Endometrium (tissue), 2 donors: ENCODE measurements around the gene ADGRB2.

Experiments used
- FAIRE-seq: peaks from 2 replicates; lab custom pipeline; 2012; peaks lifted over from hg19 to GRCh38; lab: Jason Lieb, UNC
- donor health status: control.
- donor health status: control.

ADGRB2 gene

DNA sequence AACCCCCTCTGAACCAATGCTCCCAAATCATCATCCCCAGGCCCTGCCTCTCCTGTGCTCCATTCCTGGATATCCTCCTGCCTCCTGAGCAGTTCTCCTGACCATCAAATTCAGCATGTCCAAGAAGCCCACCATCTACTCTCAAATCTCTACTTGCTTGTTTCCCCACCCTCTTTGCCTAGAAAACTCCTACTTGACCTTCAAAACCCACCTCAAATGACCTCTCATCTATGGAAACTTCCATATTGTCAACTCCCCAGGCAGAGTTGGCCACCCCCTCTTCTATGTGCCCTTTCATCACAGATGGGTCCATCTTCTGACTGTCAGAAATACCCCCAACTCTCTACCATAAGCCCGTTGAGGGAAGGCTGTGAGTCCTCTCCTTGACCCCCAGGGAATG lies 16.8 kb downstream of the ADGRB2 start:
- FAIRE-seq = no peak

DNA sequence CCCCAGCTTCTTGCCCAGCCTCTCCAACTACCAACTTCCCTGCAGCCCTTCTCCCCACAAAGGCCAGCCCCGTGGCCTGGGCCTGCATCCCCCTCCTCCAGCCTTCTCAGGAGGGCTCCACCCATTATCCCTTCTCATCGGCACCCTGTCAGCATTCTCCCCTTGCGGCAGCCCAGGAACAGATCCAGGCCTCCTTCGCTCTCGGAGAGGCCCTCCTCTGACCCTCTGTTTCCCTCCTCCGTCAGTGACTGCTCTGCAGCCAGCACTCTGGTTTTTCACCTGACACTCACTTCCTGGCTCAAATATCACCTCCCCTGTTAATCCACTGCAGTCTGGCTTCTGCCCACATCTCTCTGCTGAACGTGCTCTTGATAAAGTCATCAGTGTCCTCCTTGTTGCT lies 17.5 kb downstream of the ADGRB2 start:
- no peak for FAIRE-seq

DNA sequence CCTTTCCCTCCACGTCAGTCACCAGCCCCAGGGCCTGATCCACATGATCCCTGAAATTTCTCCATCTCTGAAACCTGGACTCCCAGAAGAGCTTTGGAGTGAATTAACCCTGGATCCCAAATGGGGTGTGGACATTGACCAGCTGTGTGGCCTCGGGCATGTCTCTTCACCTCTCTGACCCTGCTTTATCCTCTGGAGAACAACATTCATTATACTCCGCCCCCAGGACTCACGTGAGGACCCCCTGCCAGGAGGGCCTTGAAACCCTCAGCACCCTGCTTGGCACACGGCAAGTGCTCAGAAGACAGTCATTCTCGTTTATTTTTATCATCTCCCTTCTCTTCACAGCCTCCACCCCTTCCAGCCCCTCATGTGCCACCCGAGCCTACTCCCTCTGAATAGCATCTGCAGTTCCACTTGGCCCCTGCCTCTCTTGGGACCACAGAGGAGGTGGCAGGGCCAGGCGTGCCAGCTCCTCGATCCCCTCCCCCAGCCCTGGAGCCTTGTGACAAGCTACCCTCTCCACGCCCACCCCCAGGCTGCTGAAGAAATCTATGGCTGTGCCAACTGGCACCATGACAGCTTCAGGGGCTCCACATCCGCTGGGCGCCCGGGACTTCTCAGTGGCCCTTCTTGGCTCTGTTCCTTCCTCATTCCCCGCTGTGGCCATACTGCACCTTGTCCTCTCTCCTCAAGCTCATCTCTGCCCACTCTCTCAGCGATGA lies 18.0 kb downstream of the ADGRB2 start:
- FAIRE-seq = no peak

DNA sequence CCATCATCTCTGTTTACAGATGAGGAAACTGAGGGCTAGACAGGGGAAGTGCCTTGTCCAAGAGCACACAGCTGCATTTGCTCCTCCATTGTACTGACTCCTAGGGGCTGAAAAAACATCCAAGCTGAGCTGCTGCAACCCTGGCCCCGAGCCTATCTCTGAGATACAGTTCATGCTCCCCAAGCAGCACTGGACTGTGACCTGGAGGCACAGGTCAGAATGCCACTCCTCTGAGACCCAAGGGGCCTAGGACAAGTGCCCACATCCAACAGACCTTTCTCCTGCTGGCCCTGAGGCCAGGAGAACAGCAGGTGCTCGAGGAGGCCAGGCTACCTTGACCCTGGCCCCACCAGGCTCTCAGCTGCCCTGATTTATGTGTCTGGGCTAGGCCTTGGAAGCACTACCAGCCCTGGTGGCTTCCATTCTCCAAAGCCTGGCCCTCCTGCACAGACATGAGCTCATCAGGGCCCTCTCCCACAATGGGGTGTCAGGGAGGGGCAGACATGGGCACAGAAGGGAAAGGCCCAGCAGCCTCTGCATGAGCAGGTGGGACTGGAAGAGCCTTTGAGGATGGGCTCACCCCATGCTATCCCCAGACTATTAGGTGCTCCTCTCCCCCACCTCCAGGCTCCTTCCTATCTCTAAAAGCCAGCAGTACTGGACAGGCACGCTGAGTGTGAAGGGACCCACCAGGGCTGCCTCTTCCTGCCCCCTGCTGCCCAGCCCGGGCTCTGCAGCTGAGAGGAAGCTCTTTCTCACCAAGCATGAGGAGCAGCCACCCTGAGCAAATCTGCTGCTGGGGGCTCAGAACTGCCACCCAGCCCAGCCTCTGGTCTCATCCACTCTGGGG lies 18.8 kb downstream of the ADGRB2 start:
- FAIRE-seq = no peak

DNA sequence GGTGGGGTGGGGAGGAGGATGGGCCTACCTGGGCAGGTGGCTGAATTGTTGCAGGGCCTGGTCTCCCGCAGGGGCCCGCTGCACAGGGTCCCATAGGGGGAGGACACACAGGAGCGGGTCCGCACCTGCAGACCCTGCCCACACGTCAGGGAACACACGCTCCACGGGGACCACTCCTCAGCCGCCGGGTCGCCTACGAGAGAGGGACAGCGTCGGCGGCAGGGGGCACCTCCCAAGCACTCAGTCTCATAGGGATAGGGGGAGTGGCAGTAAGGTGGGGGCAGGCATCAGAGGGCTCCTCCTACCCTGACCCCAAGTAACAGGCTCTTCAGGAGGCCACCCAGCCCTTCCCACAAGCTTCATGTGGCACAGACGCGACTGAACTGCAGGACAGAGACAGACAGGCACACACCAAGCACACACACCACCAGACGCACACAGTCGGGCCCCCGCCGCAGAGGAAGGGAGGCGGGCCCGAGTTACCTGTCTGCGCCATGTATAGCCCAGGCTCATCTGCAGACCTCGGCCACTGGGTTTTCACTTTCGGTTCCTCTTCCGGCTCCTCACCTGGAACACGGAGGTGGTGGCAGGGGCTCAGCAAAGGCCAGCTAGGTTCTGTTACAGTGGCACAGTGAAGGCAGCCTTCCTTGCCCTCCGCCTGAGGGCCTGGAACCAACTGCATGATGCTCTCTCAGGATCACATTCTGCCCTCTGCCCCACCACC lies 19.8 kb downstream of the ADGRB2 start:
- FAIRE-seq = no peak

- no peak for FAIRE-seq
Observed at GRCh38 chr1:31742462-31743212, 21.5 kb downstream of the ADGRB2 start.

- no peak for FAIRE-seq
Observed at GRCh38 chr1:31739346-31739745, 24.8 kb downstream of the ADGRB2 start.

DNA sequence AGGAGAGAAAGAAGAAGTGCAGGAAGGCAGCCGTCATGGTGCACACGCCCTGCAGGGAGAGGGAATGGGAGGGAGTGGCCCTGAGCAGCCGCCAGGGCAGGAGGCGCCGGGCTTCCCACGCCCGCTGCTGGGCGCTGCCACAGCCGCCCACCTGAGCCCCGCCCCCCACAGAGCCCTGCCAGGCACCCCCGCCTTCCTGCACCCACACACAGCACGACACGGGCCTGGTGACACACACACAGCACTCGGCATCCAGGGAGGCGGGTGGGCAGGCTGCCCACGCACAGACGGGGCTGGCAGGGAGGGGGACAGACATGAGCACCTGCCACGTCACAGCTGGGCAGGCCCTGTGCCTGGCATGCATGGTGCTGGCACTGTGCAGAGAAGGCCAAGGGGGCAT lies 27.5 kb downstream of the ADGRB2 start:
- FAIRE-seq = no peak

DNA sequence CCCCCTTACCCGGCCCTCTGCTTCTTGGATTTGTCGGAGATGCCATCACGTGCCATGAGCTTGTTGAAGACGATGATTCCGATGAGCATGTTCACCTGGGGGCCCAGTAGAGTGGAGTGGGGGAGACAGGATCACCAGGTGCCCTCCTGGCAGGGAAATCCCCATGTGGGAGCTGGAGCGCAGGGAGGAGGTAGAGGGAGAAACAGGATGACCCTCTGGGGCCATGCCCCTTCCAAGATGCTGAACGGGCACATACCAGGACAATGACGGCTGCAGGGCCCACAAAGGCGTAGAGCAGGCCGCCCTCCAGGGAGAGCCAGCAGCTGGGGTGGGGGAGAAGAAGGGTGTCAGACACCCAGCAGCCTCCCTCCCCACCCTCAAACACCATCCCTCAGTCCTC lies 28.6 kb downstream of the ADGRB2 start:
- FAIRE-seq = no peak

DNA sequence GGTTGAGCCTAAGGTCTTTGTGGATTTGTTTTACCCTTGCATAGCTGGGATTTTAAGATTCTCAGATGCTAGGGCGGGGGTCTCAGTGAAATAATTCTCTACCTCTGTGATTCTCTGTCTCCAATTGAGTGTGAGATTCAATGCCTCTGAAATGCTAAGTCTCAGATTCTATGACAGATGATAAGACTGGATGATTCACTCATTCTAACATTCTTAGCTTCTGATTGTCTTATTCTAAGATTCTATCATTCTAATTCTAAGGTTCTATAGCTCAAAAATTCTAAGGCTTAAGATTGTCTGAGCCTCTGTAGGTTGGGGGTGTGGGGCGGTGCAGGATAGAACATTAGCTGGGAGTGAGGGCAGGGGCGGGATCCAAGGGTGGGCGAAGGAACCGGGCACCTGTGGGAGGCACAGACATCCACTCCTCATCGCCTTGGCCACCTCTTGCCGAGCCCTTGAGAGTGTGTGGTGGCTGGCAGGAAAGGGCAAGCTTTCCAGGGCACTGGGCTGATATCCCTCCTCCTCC lies 29.5 kb downstream of the ADGRB2 start:
- FAIRE-seq = no peak

- no peak for FAIRE-seq
Observed at GRCh38 chr1:31733389-31734219, 30.5 kb downstream of the ADGRB2 start.

DNA sequence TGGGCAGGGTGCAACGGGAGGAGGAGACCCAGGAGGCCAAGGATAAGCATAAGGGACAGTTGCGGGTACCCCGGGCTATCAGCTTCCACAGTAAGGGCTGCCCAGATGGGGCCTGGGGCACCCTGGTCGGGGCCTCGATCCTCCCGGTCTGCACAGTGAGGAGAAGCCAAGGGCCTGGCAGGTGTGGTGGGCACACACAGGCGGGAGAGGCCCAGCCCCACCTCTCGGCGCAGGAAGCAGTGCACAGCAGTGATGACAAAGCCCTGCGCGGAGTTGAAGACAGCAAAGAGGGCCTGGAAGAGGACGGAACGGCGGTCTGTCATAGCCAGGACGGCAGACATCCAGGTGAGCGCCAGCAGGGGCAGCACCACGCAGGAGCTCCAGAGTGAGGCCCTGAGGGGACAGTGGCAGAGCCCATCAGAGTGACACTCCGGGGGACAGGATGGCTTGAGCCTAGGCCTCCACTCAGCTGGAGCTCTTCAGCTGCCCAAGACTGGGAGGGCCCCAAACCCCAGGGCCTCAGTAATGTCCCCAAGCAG lies 31.3 kb downstream of the ADGRB2 start:
- no peak for FAIRE-seq

- FAIRE-seq = no peak
Observed at GRCh38 chr1:31732343-31732742, 31.8 kb downstream of the ADGRB2 start.

- FAIRE-seq = no peak
Observed at GRCh38 chr1:31731049-31731565, 33.0 kb downstream of the ADGRB2 start.

DNA sequence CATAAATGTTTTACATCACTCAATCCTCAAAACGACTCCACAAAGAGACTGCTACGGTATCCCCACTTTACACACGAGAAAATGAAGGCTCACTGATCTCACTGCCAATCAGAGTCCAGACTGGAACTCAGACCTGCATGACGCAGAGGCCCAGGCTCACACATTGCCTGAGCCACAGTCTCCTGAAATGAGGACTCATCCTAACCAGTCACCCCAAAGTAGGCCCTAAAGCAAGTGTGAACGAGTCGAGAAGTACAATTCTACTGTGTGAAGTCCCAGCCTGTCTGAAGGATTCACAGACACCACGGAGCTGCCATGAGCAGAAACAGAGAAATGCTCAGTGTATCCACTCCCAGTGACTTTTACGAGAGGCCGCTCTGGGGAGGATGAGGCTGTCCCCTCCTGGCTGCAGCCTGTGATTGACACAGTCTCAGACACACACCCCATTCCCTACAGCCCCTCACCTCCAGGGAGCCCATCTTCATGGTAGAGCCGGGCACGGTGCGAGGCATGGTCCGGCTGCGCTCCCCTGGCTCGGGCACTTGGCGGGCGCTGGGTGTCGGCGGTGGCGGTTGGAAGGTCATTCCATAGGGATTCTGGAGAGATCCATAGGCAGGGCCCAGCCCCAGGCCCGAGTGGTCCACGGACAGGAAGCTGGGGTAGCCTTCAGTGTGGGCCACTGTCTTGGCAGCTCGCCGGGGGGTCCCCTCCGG lies 33.6 kb downstream of the ADGRB2 start:
- FAIRE-seq = no peak

DNA sequence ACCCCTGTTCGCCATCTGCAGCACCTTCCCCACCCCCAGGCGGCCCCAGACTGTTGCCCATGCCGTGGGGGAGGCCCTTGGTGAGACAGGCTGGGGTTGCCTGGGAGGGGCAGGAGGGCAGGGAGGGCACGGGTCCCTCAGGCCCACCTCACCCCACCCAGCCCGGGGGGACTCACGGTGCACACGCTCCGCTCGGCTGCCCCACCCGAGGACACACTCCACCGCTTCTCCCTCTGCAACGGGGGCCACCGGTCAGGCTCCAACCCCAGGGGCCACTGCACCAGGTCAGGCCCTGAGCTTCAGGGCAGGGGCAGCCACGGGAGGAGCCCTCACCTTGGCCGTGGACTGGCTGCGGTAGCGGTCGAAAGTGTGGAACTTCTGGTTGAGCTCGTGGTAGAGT lies 36.3 kb downstream of the ADGRB2 start:
- no peak for FAIRE-seq

DNA sequence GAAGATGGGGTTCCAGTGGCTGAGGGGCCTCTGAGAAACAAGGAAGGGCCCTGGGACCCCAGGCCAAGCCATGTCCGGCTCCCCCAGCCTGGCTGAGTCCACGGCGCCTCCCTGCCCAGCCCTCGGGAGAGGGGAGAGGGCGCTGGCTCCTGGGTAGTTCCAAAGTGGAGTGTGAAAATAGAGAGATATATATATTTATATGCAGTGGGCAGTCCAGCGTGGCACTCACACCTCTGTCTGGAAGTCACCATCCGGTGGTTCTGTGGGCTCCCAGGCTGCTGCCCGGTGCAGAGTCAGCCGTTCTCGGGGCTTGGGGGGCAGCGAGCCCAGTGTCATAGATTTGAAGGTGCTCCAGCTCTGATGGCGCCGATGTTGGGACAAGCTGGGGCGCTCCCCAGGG lies 36.9 kb downstream of the ADGRB2 start:
- FAIRE-seq = no peak

GRCh38 chr1:31726715-31727114 lies 37.4 kb downstream of the ADGRB2 start:
- FAIRE-seq = no peak

DNA sequence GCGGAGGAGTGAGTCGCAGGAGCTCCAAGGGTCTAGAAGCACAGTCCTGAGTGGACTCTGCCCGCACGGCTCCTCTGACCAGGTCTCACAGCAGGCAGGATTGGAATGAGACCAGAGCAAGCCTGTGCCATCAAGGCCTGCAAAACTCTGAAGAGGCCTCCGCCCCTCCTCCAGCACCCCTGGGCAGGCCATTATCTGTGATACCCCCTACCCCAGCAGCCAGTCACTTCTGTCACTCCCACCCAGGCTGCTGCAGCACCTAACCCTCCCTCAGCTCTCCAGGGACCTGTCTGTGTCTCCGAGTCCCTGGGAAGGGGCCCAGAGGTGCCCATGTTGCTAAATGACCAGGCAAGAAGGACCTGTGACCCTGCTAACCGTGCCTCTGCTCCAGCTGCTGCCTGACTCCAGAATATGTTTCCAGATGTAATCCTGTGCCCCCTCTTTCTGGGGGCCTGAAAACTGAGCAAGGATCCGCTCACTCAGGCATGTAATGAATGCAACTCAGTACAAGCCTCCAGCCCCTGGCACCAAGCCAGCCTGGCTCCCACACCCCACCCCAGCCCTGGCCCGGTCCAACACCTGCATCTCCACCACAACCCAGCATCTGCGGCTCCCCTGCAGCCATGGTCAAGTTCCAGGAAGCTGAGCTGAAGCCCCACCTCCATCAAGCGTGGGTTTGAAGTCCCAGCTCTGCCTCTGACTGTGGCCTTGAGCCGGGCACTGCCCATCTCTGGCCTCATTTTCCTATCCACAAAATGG lies 38.2 kb downstream of the ADGRB2 start:
- no peak for FAIRE-seq
